WTC11 (cell line): Measurements from ENCODE around the gene FAM135A. TPM values are rescaled to one million over a fixed set of nuclear protein-coding genes. Genes with fewer than 3 reads are reported as not detected.

Experiments
- ATAC-seq: fragments of 200-7000 bp; cut with Tn5 transposase; 2 replicates; pipeline ENCODE4 v1.10.0; 2021; ENCODE audit warnings: mild to moderate bottlenecking, moderate library complexity
- CTCF ChIA-PET: fragments of 300-600 bp; sonication (Branson Sonifier 250); formaldehyde crosslinking; loops from one replicate; lab custom pipeline; 2021; ENCODE audit warnings: antibody characterized with exemption; lab: Charles Lee
- POLR2A ChIA-PET: fragments of 350-600 bp; sonication (Branson Sonifier 250); formaldehyde crosslinking; loops from one replicate; lab custom pipeline; 2021; ENCODE audit warnings: antibody characterized with exemption; lab: Charles Lee
- DNase-seq: peaks from one replicate; pipeline ENCODE4 v3.0.0; 2021; ENCODE audit warnings: low spot score
- H3K27ac Mint-ChIP-seq: 2 replicates; pipeline ENCODE4 v1.8.0; 2021; ENCODE audit warnings: mixed read lengths
- H3K27me3 Mint-ChIP-seq: 2 replicates; pipeline ENCODE4 v1.8.0; 2021; ENCODE audit warnings: low read depth, mild to moderate bottlenecking, moderate library complexity, mixed read lengths
- H3K36me3 Mint-ChIP-seq: 2 replicates; pipeline ENCODE4 v1.8.0; 2021; ENCODE audit warnings: mixed read lengths
- H3K4me1 Mint-ChIP-seq: 2 replicates; pipeline ENCODE4 v1.8.0; 2022; ENCODE audit warnings: mixed read lengths
- H3K4me3 Mint-ChIP-seq: 2 replicates; pipeline ENCODE4 v1.8.0; 2021; ENCODE audit warnings: mild to moderate bottlenecking, moderate library complexity, mixed read lengths
- H3K9me3 Mint-ChIP-seq: 2 replicates; pipeline ENCODE4 v1.8.0; 2021; ENCODE audit warnings: mixed read lengths
- CBFB ChIP-seq: sonication (generic); formaldehyde crosslinking; IDR thresholded peaks from 2 replicates; pipeline ENCODE4 v1.8.1; 2022; ENCODE audit warnings: mild to moderate bottlenecking, low read depth, missing genetic modification reagents
- CREB1 ChIP-seq: sonication (generic); formaldehyde crosslinking; IDR thresholded peaks from 2 replicates; pipeline ENCODE4 v1.8.0; 2023; ENCODE audit warnings: mild to moderate bottlenecking, missing genetic modification reagents
- GRHL2 ChIP-seq: fragments of 250-450 bp; sonication (Bioruptor Pico); IDR thresholded peaks from 2 replicates; pipeline ENCODE4 v1.8.0; 2022; ENCODE audit warnings: mild to moderate bottlenecking, moderate library complexity; ENCODE audit not compliant: insufficient replicate concordance, severe bottlenecking
- TCF7 ChIP-seq: sonication (generic); formaldehyde crosslinking; IDR thresholded peaks from 2 replicates; pipeline ENCODE4 v1.8.0; 2022; ENCODE audit warnings: mild to moderate bottlenecking, low read depth, missing genetic modification reagents, moderate library complexity
- TEAD4 ChIP-seq: sonication (generic); formaldehyde crosslinking; IDR thresholded peaks from 2 replicates; pipeline ENCODE4 v1.8.0; 2022; ENCODE audit warnings: mild to moderate bottlenecking, missing genetic modification reagents
- ZNF121 ChIP-seq: sonication (generic); formaldehyde crosslinking; IDR thresholded peaks from 2 replicates; pipeline ENCODE4 v1.8.0; 2023; ENCODE audit warnings: missing genetic modification reagents
- ZNF138 ChIP-seq: sonication (generic); formaldehyde crosslinking; conservative IDR thresholded peaks from 2 replicates; pipeline ENCODE4 v1.8.1; 2022; ENCODE audit warnings: mild to moderate bottlenecking, moderate library complexity, missing genetic modification reagents
- ZNF219 ChIP-seq: sonication (generic); formaldehyde crosslinking; IDR thresholded peaks from 2 replicates; pipeline ENCODE4 v1.8.0; 2023; ENCODE audit warnings: missing genetic modification reagents, mild to moderate bottlenecking, borderline replicate concordance
- ZNF263 ChIP-seq: sonication (generic); formaldehyde crosslinking; IDR thresholded peaks from 2 replicates; pipeline ENCODE4 v1.8.1; 2022; ENCODE audit warnings: low read depth, mild to moderate bottlenecking, moderate library complexity, missing genetic modification reagents
- ZNF317 ChIP-seq: sonication (generic); formaldehyde crosslinking; IDR thresholded peaks from 2 replicates; pipeline ENCODE4 v1.8.1; 2023; ENCODE audit warnings: low read depth, mild to moderate bottlenecking, moderate library complexity, missing genetic modification reagents, borderline replicate concordance
- total RNA-seq: library from RNA; stranded (reverse); gene quantifications from 3 replicates; pipeline ENCODE4 v1.2.3, GENCODE V29; 2021
- TF ChIP-seq, protein P1 (sequence below): sonication (generic); formaldehyde crosslinking; IDR thresholded peaks from 2 replicates; pipeline ENCODE4 v1.8.1; 2022; ENCODE audit warnings: low read depth, missing genetic modification reagents, borderline replicate concordance
- TF ChIP-seq, protein P2 (sequence below): sonication (generic); formaldehyde crosslinking; IDR thresholded peaks from 2 replicates; pipeline ENCODE4 v1.8.0; 2023; ENCODE audit warnings: mild to moderate bottlenecking, missing genetic modification reagents
- TF ChIP-seq, protein P3 (sequence below): sonication (generic); formaldehyde crosslinking; IDR thresholded peaks from 2 replicates; pipeline ENCODE4 v1.8.1; 2023; ENCODE audit warnings: mild to moderate bottlenecking, missing genetic modification reagents, moderate library complexity
- TF ChIP-seq, protein P4 (sequence below): sonication (generic); formaldehyde crosslinking; IDR thresholded peaks from 2 replicates; pipeline ENCODE4 v1.8.1; 2023; ENCODE audit warnings: mild to moderate bottlenecking, moderate library complexity, missing genetic modification reagents
- TF ChIP-seq, protein P5 (sequence below): sonication (generic); formaldehyde crosslinking; IDR thresholded peaks from 2 replicates; pipeline ENCODE4 v1.8.1; 2023; ENCODE audit warnings: mild to moderate bottlenecking, missing genetic modification reagents
- TF ChIP-seq, protein P6 (sequence below): fragments of 250-450 bp; sonication (Bioruptor Pico); IDR thresholded peaks from 2 replicates; pipeline ENCODE4 v1.9.0; 2021; ENCODE audit warnings: mild to moderate bottlenecking
- TF ChIP-seq, protein P7 (sequence below): sonication (generic); formaldehyde crosslinking; conservative IDR thresholded peaks from 2 replicates; pipeline ENCODE4 v1.8.1; 2023; ENCODE audit warnings: mild to moderate bottlenecking, low read depth, missing genetic modification reagents, moderate library complexity
- TF ChIP-seq, protein P8 (sequence below): sonication (generic); formaldehyde crosslinking; IDR thresholded peaks from 2 replicates; pipeline ENCODE4 v1.8.0; 2022; ENCODE audit warnings: mild to moderate bottlenecking, missing genetic modification reagents

FAM135A gene
- total RNA-seq, 1 experiment from 2014 or later, result 32.9 TPM

DNA sequence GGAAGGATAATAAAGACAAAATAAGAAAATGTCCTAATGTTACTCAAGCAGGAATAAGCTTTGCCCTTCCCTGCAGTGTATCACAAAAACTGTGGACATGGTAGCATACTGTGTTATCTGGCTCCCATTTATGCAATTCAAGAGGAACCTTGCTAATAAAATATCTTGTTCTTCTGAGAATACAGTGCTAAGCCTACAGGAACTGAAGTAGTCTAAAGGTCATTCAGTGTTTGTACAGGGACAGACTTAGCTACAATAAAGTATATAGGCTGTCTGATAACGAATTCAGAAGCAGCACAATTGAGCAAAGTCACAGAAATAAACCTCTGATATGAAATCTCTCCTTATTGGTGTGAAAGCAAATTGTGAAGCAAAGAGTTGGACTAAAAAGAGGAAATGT lies 93.9 kb downstream of the FAM135A start:
- no peaks in the 10 kb centered on the region for H3K27me3 Mint-ChIP-seq
- POLR2A ChIA-PET, result no interaction called here

DNA sequence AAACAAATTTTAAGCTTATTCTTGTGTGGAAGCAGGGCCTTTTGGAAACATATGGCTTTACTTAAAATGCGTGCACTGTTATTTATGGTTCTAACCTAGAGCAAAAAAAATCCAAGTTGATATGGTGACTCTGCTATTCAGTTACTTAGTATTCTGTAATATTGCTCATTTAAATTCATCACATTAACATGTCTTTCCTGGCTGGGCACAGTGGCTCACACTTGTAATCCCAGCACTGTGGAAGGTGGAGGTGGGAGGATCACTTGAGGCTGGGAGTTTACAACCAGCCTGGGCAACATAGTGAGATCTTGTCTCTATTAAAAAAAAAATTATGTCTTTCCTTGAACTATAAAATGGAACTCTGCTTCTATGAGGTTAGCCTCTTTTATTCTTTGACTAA lies 95.6 kb downstream of the FAM135A start:
- Mint-ChIP-seq H3K36me3 (peaks cover 18% of the 10 kb centered on the region), H3K27me3 (no peaks in the 10 kb centered on the region), H3K4me3 (no peak overlapping the region), H3K4me1 (peaks cover 8% of the 10 kb centered on the region), H3K27ac (no peak overlapping the region), H3K9me3 (peaks cover 5% of the 10 kb centered on the region)
- ChIA-PET CTCF (no interaction called here), POLR2A (no interaction called here)
- DNase-seq (no peak), ATAC-seq (no peak)
- TF ChIP-seq, protein P1, sequence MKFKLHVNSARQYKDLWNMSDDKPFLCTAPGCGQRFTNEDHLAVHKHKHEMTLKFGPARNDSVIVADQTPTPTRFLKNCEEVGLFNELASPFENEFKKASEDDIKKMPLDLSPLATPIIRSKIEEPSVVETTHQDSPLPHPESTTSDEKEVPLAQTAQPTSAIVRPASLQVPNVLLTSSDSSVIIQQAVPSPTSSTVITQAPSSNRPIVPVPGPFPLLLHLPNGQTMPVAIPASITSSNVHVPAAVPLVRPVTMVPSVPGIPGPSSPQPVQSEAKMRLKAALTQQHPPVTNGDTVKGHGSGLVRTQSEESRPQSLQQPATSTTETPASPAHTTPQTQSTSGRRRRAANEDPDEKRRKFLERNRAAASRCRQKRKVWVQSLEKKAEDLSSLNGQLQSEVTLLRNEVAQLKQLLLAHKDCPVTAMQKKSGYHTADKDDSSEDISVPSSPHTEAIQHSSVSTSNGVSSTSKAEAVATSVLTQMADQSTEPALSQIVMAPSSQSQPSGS, result no peak
- no peak for TF ChIP-seq TCF7 (CRISPR knock-in tag)
- no peak for TF ChIP-seq TEAD4 (CRISPR knock-in tag)
- TF ChIP-seq ZNF263 (CRISPR knock-in tag), result no peak
- TF ChIP-seq ZNF121, result no peak
- TF ChIP-seq, protein P2, sequence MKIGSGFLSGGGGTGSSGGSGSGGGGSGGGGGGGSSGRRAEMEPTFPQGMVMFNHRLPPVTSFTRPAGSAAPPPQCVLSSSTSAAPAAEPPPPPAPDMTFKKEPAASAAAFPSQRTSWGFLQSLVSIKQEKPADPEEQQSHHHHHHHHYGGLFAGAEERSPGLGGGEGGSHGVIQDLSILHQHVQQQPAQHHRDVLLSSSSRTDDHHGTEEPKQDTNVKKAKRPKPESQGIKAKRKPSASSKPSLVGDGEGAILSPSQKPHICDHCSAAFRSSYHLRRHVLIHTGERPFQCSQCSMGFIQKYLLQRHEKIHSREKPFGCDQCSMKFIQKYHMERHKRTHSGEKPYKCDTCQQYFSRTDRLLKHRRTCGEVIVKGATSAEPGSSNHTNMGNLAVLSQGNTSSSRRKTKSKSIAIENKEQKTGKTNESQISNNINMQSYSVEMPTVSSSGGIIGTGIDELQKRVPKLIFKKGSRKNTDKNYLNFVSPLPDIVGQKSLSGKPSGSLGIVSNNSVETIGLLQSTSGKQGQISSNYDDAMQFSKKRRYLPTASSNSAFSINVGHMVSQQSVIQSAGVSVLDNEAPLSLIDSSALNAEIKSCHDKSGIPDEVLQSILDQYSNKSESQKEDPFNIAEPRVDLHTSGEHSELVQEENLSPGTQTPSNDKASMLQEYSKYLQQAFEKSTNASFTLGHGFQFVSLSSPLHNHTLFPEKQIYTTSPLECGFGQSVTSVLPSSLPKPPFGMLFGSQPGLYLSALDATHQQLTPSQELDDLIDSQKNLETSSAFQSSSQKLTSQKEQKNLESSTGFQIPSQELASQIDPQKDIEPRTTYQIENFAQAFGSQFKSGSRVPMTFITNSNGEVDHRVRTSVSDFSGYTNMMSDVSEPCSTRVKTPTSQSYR (CRISPR knock-in tag), result no peak
- TF ChIP-seq, protein P3, sequence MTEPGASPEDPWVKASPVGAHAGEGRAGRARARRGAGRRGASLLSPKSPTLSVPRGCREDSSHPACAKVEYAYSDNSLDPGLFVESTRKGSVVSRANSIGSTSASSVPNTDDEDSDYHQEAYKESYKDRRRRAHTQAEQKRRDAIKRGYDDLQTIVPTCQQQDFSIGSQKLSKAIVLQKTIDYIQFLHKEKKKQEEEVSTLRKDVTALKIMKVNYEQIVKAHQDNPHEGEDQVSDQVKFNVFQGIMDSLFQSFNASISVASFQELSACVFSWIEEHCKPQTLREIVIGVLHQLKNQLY (CRISPR knock-in tag), result no peak
- TF ChIP-seq CBFB (CRISPR knock-in tag), result no peak
- TF ChIP-seq, protein P4, sequence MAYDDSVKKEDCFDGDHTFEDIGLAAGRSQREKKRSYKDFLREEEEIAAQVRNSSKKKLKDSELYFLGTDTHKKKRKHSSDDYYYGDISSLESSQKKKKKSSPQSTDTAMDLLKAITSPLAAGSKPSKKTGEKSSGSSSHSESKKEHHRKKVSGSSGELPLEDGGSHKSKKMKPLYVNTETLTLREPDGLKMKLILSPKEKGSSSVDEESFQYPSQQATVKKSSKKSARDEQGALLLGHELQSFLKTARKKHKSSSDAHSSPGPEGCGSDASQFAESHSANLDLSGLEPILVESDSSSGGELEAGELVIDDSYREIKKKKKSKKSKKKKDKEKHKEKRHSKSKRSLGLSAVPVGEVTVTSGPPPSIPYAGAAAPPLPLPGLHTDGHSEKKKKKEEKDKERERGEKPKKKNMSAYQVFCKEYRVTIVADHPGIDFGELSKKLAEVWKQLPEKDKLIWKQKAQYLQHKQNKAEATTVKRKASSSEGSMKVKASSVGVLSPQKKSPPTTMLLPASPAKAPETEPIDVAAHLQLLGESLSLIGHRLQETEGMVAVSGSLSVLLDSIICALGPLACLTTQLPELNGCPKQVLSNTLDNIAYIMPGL (CRISPR knock-in tag), result no peak
- no peak for TF ChIP-seq GRHL2
- TF ChIP-seq ZNF138, result no peak
- TF ChIP-seq, protein P5, sequence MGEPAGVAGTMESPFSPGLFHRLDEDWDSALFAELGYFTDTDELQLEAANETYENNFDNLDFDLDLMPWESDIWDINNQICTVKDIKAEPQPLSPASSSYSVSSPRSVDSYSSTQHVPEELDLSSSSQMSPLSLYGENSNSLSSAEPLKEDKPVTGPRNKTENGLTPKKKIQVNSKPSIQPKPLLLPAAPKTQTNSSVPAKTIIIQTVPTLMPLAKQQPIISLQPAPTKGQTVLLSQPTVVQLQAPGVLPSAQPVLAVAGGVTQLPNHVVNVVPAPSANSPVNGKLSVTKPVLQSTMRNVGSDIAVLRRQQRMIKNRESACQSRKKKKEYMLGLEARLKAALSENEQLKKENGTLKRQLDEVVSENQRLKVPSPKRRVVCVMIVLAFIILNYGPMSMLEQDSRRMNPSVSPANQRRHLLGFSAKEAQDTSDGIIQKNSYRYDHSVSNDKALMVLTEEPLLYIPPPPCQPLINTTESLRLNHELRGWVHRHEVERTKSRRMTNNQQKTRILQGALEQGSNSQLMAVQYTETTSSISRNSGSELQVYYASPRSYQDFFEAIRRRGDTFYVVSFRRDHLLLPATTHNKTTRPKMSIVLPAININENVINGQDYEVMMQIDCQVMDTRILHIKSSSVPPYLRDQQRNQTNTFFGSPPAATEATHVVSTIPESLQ (CRISPR knock-in tag), result no peak

More for the DNA sequence above, 93.9 kb downstream of the FAM135A start:
- H3K27ac Mint-ChIP-seq, result no peak overlapping the region
- peaks cover 8% of the 10 kb centered on the region for H3K4me1 Mint-ChIP-seq
- TF ChIP-seq ZNF317, result no peak
- TF ChIP-seq, protein P6, sequence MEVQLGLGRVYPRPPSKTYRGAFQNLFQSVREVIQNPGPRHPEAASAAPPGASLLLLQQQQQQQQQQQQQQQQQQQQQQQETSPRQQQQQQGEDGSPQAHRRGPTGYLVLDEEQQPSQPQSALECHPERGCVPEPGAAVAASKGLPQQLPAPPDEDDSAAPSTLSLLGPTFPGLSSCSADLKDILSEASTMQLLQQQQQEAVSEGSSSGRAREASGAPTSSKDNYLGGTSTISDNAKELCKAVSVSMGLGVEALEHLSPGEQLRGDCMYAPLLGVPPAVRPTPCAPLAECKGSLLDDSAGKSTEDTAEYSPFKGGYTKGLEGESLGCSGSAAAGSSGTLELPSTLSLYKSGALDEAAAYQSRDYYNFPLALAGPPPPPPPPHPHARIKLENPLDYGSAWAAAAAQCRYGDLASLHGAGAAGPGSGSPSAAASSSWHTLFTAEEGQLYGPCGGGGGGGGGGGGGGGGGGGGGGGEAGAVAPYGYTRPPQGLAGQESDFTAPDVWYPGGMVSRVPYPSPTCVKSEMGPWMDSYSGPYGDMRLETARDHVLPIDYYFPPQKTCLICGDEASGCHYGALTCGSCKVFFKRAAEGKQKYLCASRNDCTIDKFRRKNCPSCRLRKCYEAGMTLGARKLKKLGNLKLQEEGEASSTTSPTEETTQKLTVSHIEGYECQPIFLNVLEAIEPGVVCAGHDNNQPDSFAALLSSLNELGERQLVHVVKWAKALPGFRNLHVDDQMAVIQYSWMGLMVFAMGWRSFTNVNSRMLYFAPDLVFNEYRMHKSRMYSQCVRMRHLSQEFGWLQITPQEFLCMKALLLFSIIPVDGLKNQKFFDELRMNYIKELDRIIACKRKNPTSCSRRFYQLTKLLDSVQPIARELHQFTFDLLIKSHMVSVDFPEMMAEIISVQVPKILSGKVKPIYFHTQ, result no peak
- TF ChIP-seq CREB1 (CRISPR knock-in tag), result no peak
- TF ChIP-seq, protein P7, sequence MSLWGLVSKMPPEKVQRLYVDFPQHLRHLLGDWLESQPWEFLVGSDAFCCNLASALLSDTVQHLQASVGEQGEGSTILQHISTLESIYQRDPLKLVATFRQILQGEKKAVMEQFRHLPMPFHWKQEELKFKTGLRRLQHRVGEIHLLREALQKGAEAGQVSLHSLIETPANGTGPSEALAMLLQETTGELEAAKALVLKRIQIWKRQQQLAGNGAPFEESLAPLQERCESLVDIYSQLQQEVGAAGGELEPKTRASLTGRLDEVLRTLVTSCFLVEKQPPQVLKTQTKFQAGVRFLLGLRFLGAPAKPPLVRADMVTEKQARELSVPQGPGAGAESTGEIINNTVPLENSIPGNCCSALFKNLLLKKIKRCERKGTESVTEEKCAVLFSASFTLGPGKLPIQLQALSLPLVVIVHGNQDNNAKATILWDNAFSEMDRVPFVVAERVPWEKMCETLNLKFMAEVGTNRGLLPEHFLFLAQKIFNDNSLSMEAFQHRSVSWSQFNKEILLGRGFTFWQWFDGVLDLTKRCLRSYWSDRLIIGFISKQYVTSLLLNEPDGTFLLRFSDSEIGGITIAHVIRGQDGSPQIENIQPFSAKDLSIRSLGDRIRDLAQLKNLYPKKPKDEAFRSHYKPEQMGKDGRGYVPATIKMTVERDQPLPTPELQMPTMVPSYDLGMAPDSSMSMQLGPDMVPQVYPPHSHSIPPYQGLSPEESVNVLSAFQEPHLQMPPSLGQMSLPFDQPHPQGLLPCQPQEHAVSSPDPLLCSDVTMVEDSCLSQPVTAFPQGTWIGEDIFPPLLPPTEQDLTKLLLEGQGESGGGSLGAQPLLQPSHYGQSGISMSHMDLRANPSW (CRISPR knock-in tag), result no peak
- TF ChIP-seq, protein P8, sequence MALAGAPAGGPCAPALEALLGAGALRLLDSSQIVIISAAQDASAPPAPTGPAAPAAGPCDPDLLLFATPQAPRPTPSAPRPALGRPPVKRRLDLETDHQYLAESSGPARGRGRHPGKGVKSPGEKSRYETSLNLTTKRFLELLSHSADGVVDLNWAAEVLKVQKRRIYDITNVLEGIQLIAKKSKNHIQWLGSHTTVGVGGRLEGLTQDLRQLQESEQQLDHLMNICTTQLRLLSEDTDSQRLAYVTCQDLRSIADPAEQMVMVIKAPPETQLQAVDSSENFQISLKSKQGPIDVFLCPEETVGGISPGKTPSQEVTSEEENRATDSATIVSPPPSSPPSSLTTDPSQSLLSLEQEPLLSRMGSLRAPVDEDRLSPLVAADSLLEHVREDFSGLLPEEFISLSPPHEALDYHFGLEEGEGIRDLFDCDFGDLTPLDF (CRISPR knock-in tag), result no peak
- no peak for TF ChIP-seq ZNF219
- peaks cover 19% of the 10 kb centered on the region for H3K9me3 Mint-ChIP-seq
- H3K4me3 Mint-ChIP-seq, result no peak overlapping the region
- ATAC-seq (no peak), DNase-seq (no peak)
- CTCF ChIA-PET, result no interaction called here
- peaks cover 34% of the 10 kb centered on the region for H3K36me3 Mint-ChIP-seq
